SHP77 treated with DMSO at 0.1 percent for 48 hours (cell line): ENCODE measurements around the gene UFD1.
"Not testable (repeated sequence)": the region's sequence is repeated elsewhere in the genome, so short reads cannot be mapped to it uniquely, and the experiment has no call there.

ENCODE experiments used
- DNase-seq: peaks from one replicate; lab custom pipeline; 2025; lab: John Stamatoyannopoulos, UW

Gene UFD1

DNA sequence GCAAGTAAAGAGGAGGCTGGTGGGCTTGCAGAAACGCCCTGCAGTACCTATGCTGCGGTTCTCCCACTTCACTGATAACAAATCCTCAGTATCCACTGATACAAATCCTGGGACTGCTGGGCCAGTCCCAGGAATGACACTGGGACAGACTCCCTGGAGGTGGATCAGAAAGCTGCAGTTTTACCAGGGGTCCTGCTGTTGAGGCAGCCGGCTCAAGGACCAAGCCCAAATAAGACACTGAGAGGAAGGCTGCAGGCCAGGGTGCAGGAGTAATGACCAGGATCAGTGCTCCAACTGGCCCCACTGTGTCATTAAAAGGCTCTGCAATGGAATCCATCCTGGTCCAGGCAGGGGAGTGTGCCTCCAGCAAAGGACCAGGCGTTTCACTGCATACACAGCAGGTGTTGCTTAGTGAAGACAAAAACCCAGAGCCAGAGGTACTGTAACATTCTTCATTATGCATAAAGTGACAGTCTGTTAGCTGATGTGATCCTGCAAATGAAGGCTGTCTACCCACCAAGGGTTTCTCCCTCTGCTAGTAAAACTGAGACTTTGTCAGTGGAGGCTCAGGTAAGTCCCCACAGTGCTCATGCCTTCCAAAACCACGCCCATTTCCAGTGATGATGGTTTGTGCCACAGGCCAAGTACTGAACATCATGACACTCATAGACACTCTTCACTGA is 30.1 kb downstream of the UFD1 start:
- no peak for DNase-seq

DNA sequence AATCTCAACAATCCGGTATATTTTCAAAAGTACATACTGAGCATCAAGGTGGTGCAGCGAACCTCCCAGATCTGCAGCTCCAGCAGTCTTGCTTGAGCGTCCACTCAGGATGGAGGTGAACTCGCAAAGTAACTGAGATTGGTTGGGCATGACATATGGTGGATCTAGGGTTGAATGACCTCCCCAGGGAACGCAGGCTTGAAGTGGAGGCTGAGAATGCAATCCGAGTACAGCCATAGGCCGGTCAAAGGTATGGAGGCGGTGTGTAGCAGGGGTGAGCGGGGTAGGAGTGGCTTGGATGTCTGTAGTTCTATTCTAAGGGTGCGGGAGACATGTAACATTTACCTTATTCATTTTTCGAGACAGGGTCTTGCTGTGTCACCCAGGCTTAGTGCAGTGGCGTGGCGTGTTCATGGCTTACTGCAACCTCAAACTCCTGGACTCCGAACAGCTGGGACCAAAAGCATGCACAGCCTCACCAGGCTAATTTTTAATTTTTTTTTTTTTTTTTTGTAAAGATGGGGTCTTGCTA is 30.9 kb downstream of the UFD1 start:
- DNase-seq: no peak

DNA sequence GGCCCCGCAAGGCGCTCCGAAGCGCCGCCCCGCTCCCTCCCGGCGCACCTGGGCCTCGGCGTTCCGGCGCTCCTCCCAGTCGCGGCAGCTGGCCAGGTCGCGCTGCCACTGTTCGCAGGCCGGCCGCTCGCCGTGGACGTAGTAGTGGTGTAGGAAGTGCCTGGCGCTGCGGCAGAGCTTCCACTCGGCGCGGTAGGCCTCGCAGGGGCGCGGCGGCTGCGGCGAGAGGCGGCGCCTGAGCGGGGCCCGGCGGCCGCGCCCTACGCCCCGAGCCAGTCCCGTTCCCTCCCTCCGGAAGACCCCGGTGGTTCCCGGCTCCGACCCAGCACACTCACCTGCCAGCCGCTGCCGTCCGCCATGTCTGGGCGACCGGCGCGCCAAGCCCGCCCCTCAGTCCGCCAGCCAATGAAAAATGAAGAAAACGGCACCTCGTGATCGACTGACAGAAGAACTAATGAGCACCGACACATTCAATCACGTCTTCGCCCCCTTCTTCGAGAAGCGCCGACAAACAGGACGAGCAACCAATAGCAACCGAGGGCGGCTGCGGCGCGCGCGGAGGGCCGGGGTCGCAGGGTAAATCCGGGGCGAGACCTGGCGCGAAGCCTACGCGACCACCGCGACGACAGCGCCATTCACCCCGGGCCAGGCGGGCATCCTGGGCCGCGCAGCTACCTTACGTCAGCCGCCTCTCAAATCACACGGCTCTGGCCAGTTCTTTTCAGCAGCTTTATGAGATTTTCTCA is 31.5 kb downstream of the UFD1 start, which contains the start of gene C22orf39:
C22orf39 (minus strand) TSS at position 382 of the 746 bp plus-strand sequence; CDS start at position 359, 23 bp downstream.
- DNase-seq: peak; percentile 91

DNA sequence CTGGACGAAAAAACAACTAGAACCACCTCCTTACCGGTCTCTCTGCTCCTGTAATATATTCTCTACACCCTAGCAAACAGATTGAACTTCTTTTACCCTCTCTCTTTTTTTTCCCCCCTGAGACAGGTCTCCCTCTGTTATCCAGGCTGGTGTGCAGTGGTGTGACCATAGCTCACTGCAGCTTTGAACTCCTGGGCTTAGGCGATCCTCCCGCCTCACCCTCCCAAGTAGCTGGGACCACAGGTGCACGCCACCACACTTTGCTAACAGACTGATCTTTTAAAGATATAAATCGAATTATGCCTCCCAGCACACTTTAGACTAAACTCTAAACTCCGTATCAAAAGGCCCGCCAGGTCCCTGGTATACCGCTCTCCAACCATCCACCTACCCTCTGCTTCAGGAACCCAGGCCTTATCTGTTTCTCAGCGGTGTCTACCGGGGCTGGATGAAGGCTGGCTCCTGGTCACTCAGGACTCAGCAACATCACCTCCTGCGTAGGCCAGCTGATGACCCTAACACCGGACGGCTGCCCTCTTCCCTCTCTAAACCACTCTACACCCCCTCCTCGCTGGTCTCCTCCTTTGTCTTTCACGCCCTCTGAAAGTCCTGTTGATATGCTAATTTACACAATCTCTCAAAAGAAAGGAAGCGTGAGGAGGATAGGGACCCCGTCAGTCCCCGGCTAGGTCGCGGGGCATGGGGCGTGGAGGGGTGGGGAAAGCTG is 32.2 kb downstream of the UFD1 start:
- no peak for DNase-seq

DNA sequence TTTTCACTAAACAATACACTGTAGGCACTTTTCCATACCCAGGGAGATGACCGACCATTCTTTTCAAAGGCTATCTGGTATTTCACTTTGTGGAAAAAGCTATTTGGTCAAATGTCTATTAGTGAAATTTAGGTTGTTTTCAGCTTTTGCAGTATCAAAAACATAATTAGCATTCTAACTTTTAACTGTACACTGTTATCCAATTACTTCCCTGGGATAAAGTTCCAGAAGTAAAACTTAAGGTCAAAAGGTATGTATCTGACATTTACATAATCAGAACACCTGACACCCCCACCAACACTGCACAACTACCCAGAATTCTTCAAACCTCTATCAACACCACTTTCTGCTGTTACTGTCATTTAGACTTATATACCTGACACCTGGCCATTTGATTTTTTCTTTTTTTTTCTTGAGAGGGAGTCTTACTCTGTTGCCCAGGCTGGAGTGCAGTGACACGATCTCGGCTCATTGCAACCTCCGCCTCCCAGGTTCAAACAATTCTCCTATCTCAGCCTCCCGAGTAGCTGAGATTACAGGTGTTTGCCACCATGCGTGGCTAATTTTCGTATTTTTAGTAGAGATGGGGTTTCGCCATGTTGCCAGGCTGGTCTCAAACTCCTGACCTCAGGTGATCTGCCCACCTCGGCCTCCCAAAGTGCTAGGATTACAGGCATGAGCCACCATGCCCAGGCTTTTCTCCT is 33.6 kb downstream of the UFD1 start:
- DNase-seq: not testable (repeated sequence)

DNA sequence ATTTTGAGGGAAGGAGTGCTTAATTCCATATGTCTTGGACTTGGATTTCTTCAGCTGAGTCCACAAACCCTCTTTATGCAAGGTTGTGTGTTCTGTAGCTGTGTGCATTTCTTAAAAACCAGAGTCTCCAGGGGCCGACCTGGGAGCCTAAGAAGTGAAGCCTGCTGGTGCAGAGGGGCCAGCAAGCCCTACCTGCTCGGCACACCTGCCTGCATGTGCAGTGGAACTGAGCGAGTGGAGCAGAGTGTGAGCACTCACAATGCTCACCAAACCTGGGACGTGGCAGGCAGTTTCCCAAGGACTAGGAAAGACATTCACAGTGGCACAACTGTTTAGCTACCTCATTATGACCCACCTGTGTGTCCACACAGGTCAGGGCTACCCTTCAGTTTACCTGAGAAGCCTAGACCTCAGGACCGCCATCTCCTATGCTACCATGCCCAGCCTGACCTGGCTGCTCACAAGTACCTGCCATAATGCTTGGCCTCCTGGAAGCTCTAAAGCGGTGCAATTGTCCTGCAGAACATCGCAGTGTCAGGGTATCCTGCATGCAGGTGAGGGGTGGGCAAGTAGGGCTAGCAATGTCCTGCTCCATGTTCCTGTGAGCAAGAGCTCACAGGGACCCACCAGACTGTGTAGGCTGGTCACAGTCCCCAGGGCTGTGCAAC is 35.3 kb downstream of the UFD1 start:
- no peak for DNase-seq

DNA sequence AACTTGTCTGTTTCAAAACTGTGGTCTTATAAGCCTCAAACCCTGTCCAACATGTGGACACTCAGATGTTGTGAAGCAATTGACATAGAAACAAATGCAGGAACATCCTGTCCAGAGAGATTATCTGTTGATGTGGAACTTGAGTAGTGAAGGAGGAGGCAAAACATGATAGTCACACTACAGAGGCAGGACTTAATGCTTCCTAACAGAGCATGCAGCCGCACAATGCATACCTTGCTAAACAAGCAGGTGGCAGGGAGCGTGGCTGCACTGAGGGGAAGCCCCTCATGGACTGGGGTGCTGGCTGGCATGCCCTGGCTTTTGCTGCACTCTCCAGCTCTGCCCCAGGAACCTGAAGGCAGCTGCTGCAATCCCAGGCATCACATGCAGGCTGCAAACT is 36.8 kb downstream of the UFD1 start:
- no peak for DNase-seq

DNA sequence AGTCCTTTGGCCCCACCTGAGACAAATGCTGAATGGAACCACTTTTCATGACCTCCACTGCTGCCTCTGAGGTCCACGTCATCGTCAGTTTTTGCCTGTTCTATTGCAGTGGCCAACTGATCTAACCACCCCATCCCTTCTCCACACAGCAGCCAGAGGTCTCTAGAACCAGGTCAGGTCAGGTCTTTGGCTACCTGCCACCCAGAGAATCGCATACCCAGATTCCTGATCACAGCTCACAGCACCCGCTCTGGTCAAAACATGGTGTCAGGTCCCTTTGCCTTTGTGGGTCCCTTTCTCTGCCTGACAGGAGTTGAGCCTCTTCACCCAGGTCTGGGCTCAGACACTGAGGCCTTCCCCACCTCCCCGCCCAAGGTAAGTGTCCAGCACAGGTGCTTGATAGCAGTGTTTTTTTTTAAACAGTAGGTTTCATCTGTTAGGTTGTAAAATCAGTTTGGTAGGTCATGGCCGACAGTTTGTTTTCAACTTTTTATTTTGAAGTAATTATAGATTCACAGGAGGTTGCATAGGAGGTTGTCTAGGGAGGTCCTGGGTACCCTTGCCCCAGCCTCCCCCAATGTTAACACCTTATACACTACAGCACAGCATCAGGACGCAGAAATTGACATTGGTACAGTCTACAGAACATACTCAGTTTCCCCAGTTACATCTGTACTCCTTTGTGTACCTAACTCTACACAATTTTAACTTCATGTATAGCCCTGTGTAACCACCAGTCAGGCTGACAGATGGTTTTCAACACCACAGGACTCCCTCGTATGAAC is 38.4 kb downstream of the UFD1 start:
- no peak for DNase-seq

DNA sequence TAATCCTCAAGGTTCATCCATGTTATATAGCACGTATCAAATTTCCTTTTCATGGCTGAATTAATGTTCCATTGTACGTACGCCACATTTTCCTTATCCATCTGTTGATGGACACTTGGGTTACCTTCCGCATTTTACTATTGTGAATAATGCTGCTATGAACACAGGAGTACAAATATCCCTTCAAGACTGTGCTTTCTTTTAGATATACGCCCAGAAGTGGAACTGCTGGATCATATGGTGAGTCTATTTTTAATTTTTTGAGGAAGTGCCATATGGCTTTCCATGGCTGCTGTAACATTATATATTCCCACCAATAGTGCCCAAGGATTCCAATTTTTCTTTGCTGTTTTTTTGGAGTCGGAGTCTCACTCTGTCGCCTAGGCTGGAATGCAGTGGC is 40.7 kb downstream of the UFD1 start:
- DNase-seq: no peak

DNA sequence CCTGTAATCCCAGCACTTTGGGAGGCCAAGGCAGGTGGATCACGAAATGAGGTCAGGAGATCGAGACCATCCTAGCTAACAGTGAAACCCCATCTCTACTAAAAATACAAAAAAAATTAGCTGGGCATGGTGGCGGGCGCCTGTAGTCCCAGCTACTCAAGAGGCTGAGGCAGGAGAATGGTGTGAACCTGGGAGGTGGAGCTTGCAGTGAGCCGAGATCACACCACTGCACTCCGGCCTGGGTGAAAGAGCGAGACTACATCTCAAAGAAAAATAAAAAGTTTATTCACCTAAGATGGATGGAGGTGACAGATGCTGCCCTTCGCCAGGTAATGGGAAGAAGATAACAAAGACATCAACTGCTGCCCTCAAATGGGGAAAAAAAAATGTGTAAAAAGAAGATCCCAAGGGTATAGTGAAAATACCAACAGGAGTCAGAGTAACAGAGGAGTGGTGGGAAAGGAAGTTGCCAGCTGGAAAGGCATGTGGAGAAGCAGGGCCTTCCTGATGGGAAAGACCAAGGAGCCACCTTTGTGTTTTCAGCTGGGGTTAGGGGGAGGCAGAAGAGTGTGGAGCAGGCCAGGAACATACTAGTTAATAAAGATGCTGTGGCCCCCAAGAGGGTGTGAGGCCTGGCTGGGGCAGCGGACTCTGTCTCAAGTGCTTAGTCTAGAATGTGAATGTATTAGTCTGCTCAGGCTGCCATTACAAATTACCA is 42.4 kb downstream of the UFD1 start:
- DNase-seq: not testable (repeated sequence)

DNA sequence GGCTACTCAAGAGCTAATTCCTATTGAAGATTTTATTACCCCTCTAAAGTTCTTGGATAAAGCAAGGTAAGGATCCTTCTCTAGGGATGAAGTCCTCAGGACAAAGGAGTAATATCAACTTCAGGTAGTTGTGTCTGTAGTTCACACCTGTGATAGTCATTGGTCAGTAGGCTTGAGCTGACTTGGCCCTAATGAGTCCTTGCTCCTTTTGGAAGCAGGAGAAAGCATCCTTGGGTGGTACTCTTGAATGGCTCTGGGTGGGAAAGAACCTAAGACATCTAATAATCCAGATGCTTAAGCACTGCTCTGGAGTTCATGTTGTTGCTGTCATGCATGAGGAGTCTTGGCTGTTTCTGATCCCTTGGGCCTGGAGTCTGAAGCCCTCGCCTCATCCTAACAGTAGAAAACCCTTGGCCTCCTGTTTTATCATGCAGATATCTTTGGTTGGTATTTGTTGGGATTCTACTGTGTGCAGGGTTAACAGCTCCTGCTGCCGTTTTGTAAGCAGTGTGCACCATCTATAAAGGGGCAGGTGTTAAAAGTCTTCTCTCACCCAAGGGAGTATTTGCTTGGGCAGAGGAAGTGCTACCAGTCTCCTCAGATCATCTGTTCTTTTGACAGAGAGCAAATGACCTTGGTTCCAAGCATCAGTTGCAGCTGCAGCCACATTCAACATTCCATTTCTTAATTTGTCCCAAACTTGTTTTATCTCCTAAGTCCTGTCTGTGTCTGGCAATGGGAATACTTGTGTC is 44.0 kb downstream of the UFD1 start:
- DNase-seq: no peak

DNA sequence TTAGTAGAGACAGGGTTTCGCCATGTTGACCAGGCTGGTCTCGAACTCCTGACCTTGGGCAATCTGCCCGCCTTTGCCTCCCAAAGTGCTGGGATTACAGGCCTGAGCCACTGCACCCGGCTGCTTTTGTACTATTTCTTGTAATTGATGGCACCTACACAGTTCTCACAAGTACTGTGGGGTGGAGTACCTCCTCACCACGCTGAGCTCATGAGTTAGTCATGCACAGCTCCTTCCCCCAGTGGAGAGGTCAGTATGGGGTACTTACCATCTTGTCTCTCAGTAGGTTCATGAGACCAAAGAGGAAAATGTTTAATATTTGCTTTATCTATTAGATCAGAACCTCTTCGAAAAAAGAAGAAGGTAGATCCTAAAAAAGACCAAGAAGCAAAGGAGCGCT is 44.6 kb downstream of the UFD1 start:
- DNase-seq: no peak

DNA sequence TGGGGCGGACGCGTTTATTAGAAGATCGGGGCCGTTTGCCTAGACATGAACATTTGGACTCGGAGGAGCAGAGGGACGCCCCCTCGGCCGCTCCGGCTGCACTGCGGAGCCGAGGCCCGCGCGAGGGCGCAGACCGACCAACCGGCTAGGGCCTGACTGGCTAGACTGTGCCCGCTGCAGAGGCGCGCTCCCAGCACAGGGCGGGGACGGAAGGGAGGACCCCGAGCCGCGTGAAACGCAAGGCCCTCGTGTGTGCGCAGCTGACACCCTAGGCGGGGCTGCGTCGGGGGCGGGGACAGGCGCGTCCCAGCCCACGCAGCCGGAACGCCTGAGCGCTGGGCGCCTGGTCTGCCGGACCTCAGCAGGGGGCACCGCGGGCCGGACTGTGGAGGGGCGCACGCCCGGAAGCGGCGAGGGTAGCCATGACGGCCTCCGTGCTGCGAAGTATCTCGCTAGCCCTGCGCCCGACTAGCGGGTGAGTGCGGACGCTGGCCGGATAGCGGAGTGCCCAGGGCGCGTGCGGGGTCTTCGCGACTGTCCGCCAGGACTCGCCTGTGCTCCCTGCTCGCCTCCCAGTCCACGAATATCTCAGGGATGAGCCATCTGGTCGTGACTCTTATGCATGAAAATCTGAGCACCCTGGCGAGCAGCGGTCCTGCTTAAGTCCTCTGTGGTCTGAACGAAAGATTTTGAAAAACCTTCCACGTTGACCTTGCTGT is 46.7 kb downstream of the UFD1 start, which contains the start of gene MRPL40:
MRPL40 (plus strand) TSS at position 413 of the 719 bp plus-strand sequence; CDS start at position 423, 10 bp downstream.
- DNase-seq: peak; percentile 82

DNA sequence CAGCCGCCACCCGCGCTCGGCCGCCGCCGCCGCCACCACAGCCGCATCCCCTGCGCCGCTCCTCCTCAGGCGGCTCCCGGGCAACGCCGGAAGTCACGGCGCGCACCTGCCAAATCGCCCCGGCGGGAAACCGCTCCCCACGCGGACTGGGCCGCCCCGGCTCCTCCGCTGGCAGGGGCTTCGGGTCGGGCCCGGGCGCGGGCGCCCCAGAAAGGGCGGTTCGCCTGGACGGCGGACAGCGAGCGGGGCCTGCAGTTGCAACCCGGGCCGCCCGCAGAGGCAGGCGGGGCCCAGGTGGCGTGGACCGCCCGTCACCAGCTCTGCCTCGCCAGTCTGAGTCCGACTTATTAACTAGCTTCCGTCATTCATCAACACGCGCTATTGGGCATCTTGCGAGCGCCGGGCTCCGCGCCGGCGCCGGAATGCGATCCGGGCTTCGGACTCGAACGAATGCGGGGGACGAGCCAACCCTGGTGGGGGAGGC is 47.3 kb downstream of the UFD1 start, which contains the start of gene HIRA:
HIRA (minus strand) TSS at position 85 of the 484 bp plus-strand sequence. CDS start 257 bp downstream, outside the sequence.
- DNase-seq: peak; percentile 13

DNA sequence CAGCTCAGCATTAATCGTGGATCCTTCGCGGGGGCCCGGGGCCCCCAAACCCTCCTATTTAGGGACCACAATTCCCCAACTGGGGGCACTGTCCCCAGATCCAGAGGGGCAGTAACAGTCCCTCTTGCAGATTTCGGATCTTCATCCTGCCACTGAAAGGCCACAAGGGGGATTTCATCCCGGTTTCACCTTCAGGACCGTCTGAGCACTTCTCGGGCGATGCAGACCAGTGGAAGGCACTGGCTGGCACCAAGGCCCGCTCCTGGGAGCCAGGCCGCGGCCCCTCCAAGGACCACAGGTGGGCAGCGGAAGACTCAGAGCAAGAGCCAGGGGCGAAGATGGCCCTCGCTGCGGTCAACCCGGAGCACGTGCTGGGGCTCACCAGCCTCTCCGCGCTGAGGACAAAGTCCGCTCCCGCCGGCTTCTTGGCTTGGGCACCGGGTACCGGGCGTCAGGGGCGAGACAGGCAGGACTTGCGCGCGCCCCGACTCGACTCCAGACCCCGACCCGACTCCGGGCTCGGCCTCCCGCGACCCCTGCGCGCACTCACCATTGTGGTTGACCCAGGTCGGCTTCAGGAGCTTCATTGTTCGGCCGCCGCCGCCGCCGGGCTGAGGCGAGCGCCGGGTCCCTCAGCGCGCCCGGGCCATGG is 48.0 kb downstream of the UFD1 start:
- DNase-seq: no peak

DNA sequence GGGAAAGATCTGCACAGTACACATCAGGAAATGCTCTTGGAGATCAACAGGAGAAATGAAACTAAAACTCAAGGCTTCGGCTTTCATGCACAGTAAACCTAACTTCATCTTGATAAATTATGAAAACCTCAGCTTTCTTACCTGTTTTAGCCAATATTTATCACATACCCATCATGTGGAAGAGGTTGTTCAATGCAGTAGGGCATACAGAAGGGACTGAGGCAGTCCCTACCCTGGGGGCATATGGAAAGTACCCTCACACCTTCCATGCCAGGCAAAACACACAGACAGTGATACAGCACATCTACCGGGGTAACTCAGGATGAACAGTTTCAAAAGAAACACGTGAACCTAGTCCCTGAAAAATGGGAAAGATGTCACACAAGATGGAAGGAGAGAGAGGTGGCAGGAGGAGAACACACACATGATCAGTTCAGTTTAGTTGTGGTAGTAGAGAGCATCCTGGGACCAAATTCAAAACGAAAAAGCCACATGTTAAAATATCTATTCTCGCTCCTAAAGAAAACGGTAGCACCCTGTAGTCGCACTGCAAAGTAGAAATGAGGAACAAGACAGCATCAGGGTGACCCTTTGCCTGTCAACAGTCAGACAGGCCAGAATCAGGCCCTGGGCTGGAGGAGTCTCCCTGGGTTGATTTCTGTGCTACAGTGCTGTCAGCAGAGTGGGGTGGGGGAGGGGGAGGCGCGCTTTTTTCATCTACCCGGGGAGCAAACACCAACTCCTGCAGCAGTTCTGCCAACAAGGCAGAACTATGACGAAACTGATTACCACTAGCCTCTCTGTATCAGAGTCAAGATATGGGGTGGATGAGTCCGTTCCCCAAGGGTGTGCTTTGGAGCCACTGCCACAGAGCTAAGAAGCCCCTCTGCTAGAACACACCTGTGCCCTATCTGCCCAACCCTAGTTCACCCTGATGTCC is 48.8 kb downstream of the UFD1 start:
- no peak for DNase-seq

DNA sequence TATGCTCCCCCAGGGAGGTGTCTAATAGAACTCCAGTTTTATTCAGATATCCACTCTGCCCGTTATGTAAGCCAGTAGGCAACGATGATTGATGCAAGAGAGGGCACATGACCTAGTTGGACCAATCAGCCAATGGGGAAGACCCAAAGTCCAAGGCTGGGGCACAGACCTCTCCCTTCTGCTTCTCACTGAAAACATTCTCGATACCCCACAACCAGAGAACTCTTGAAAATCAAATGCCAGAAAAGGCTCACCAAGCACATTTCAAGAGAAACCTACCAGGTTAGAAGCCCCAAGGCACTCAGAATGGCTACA is 54.9 kb downstream of the UFD1 start:
- DNase-seq: no peak
